ENCODE results near the gene HES5. TPM values are rescaled to one million over a fixed set of nuclear protein-coding genes. Genes with fewer than 3 reads are reported as not detected.

The HES5 gene
- total RNA-seq, 2 donors from 2014 or later: not detected

DNA sequence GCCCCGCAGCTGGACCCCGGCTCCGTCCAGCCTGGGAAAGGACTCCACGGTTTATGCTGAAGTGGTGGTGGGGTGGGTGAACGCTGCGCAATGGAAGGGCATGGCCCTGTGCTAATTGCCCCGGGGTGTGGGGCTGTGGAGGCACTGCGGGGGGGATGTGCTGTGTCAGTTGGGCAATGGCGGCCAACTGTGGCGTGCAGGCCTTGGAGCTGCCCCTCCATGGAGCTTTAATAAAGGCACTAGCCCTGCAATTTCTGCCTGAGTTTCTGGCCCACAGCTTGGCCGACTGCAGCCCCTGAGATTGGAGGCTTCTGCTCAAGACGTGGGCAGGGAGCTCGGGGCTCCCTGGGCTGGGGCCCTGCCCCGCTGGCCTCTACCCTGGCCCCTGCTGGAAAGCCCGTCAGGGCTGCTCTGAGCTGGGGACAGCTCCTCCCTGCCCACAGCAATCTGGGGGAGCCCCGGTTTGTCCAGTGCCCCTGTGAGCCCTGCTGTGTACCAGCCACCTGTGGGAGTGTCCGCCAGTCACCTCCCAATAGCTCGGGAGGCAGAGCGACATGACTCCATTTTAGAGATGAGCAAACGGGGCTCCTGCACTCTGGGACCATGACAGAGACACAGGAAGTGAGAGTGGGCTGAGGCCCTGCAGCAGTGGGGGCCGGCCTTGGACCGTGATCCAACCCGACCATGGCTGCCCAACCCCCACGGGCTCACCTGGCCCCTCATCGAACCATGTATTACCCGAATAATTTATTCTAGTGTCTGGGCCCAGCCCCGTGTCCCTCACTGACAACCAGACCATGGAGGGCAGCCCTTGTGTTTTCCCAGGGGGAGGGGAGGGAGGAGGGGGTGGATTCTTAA is 17.4 kb upstream of the HES5 start:
- Mint-ChIP-seq H3K27ac (peak overlapping the region; percentile 90), H3K4me1 (ENCODE audit: low read depth in 2 of 2) (peaks cover 0 to 15% of the 10 kb centered on the region in 2 donors), H3K9me3 (no peaks in the 10 kb centered on the region), H3K27me3 (no peaks in the 10 kb centered on the region), H3K4me3 (peak overlapping the region; percentile 88), H3K36me3 (no peaks in the 10 kb centered on the region)
- DNase-seq (ENCODE audit: low spot score): peak; percentile 75
- ATAC-seq: peak; percentile 3 to 48

DNA sequence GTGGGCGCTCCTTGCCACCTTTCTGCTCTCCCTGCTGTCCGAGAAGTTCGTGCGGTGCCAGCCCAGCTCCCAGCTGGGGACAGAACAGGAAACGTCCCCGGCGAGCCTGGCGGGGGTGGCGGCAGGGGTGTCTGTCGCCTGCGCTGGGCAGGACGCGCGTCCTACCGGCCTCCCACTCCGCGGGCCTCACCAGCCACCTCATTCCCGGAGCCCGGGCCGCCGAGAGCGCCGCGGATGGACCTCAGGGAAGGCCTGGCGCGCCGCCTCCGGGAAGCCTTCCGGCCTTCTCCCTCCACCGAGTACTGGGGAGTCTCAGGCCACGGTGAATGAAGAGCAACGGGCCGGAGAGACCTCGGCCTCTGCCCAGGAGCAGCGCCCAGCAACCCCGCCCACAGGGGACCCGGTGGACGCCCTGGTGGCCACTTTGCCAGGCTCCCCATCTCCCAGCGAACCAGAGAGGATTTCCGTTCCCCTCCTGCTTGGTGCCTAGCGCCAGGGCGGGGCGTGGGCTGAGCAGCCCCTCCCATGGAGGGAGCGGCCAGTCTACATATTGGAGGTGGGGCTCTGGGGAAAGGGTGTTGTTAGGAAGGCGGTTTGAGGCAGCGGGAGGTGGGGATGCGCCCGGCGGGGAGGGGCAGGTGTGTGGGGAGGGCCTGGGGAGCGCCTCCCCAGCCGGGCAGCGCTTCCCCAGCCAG is 16.6 kb upstream of the HES5 start:
- no peaks in the 10 kb centered on the region for H3K9me3 Mint-ChIP-seq
- no peaks in the 10 kb centered on the region for H3K27me3 Mint-ChIP-seq
- peak overlapping the region; percentile 88 for H3K4me3 Mint-ChIP-seq
- no peaks in the 10 kb centered on the region for H3K36me3 Mint-ChIP-seq
- peak overlapping the region; percentile 90 for H3K27ac Mint-ChIP-seq
- peak; percentile 88 for DNase-seq (ENCODE audit: low spot score)
- peak; percentile 66 to 75 for ATAC-seq
- peaks cover 0 to 15% of the 10 kb centered on the region in 2 donors for H3K4me1 Mint-ChIP-seq (ENCODE audit: low read depth in 2 of 2)

DNA sequence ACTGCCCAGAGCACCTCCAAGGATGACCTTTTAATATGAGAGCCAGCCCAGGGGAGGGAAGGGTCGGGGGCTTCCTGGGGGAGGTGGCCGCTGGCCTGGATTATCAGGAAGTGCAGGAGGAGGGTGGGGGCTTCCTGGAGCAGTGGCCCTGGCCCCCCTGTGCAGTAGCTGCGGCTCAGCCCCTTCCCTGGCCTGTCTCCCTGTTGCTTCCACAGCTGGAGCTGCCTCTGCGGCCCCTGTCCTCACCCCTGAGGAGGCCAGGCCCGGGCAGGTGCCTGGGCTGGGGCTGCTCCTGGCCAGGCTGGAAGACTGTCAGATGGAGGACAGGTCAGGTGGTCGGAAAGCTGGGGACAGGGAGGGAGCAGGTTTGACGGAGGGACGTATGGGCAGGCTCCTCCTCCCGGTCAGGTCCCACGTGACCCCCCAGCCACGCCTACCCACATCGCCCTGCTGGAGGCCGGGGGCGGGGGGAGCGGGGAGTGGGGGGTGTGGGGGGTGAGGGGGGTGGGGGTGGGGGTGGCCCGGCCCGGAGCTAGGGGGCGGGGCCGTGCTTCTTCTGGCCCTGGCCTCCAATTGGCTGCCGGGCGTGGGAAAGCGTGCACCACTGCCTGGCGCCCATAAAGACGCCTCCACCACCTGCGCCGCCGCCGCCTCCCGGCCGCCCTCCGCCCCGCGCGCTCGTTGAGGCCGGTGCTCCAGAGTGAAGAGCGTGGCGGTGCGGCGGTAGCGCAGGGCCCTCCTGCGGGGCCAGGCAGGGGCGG is 15.9 kb upstream of the HES5 start:
- DNase-seq (ENCODE audit: low spot score) (peak; percentile 90), ATAC-seq (peak; percentile 66 to 79)
- peaks cover 0 to 14% of the 10 kb centered on the region in 2 donors for H3K4me1 Mint-ChIP-seq (ENCODE audit: low read depth in 2 of 2)
- H3K4me3 Mint-ChIP-seq: peak overlapping the region; percentile 88
- H3K36me3 Mint-ChIP-seq: no peaks in the 10 kb centered on the region
- no peaks in the 10 kb centered on the region for H3K9me3 Mint-ChIP-seq
- no peak overlapping the region for H3K27ac Mint-ChIP-seq
- H3K27me3 Mint-ChIP-seq: no peaks in the 10 kb centered on the region

DNA sequence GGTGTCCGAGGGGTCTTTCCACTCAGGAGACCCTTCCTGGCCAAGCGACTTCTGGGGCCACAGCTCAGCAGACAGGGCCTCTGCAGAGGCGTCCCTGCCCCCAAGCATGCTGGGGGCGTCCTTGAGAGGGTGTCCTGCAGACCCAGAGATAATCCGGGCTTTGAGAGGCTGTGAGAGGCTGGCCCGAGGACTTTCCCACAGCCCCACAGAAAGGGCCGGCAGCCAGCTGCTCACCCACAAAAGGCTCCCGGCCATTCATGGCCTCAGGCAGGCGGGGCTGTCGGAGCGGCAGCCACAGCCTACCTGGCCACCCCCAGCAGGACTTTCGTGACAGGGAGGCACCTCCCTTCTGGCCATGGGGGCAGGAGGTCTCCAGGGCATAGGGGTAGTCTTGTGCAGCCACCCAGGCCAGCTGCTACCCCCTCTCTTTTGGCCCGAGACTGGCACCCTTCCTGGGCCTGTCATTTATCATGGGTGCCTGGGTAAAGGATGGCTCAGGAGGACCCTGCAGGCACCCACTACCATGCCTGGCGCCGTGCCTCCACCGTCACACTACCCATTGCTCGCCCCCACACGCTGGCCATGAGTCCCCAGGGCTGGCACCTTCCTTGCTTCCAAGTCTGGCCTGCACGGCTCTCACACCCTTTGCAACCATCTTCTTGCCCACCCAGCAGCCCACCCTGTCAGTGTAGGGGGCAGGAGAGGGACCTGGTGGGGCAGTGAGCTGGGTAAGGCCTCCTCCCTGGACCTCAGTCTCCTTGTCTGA is 15.0 kb upstream of the HES5 start:
- no peak overlapping the region for H3K4me3 Mint-ChIP-seq
- H3K27me3 Mint-ChIP-seq: no peaks in the 10 kb centered on the region
- H3K36me3 Mint-ChIP-seq: no peaks in the 10 kb centered on the region
- no peaks in the 10 kb centered on the region for H3K9me3 Mint-ChIP-seq
- peaks cover 0 to 12% of the 10 kb centered on the region in 2 donors for H3K4me1 Mint-ChIP-seq (ENCODE audit: low read depth in 2 of 2)
- H3K27ac Mint-ChIP-seq: no peak overlapping the region
- DNase-seq (ENCODE audit: low spot score) (no peak), ATAC-seq (no peak)

DNA sequence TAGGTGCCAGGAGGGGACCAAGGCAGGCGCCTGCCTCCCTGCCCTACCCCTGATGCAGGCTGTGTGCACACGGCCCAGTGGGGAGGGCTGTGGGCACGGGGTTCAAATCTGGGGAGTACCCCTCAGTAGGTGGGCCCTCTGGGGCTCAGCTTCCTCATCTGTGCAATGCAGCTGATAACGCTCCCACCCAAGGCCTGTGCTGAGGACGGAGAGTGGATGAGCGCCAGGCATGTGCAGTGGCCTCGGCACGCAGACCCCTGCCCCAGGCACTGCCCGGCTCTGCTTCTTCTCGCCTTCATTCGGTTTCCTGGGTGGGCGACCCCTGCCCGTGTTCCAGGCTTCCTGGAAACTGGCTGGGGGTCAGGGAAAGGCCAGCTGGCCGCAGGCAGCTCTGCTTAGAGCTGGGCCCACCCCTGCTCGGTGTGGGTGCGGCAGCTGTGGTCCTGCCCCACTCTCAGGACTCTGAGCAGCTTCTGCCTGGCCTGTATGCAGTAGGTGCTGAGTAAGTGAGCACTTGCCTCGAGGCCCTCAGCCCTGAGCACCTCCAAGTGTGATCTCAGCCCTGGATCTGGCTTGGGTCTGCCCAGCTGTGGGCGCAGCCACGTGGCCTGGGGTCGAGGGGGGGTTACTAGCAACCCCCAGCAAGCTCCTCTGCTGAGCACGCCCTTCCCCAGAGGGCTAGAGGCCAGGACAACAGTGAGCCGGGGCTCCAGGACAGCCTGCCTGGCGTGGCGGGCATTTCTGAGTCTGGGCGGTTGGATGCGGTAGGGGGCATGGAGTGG is 14.2 kb upstream of the HES5 start:
- Mint-ChIP-seq H3K4me1 (ENCODE audit: low read depth in 2 of 2) (peaks cover 0 to 10% of the 10 kb centered on the region in 2 donors), H3K36me3 (no peaks in the 10 kb centered on the region), H3K27ac (no peak overlapping the region), H3K4me3 (no peak overlapping the region), H3K27me3 (no peaks in the 10 kb centered on the region), H3K9me3 (no peaks in the 10 kb centered on the region)
- DNase-seq (ENCODE audit: low spot score): no peak
- ATAC-seq: no peak

DNA sequence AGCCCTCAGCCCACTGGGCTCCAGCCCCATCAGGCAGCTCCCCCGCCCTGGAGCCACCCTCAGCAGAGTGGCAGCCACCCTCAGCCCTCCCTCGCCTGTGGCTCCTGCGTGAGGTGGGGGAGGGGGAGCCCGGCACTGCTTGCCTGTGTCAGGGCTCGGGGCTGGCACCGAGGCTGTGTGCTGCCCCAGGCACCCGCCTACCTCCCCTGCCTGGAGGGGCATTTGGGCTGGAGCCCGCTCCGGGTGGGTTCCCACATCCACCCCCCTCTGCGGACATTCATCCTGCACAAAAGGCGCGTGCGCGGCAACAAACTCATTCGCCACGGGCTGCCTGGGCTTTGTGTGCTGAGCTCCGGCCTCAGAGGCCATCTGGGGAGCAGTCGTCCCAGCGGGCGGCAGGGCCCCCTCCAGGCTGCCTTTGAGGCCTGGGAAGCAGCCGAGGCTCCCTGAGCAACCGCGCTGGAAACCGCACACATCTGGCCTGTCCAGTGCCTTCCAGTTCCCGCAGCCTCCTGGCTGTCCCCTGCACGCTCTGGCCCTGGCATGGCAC is 13.6 kb upstream of the HES5 start:
- ATAC-seq: no peak
- no peak for DNase-seq (ENCODE audit: low spot score)
- Mint-ChIP-seq H3K27me3 (no peaks in the 10 kb centered on the region), H3K36me3 (no peaks in the 10 kb centered on the region), H3K4me1 (ENCODE audit: low read depth in 2 of 2) (peaks cover 0 to 6% of the 10 kb centered on the region in 2 donors), H3K4me3 (no peak overlapping the region), H3K27ac (no peak overlapping the region), H3K9me3 (no peaks in the 10 kb centered on the region)

DNA sequence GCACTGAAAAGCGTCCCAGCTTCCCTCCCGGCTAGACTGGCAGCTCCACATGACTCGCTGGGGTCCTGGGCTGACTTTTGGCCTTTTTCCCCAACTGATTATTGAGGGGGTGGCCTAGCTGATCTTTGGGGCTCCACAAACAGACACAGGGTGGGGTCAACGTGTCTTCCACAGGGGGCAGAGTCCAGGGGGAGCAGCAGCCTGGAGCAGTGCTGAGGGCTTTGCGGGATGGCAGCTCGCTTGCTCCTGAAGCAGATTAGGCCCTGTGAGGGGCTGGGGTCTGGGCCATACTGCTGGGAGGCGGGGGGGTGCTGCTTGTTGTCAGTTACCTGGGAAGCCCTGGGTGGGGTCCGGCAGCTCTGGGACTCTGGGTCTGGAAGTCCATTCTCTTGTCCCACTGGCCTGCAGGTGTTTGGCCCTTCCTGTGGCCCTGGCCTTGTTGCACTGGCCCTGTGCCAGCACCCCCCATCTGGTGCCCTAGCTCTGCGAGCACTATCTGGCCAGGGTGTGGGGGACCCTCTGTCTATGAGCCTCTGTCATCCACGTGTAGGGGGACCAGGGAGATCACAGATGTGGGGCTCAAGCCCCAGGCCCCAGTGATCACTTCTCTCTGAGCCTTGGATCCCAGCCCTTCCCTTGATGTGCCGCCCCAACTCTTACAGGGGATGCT is 12.3 kb upstream of the HES5 start:
- H3K36me3 Mint-ChIP-seq: no peaks in the 10 kb centered on the region
- DNase-seq (ENCODE audit: low spot score): no peak
- H3K27me3 Mint-ChIP-seq: no peaks in the 10 kb centered on the region
- no peak overlapping the region for H3K27ac Mint-ChIP-seq
- H3K4me3 Mint-ChIP-seq: no peak overlapping the region
- peaks cover 0 to 4% of the 10 kb centered on the region in 2 donors for H3K4me1 Mint-ChIP-seq (ENCODE audit: low read depth in 2 of 2)
- ATAC-seq: no peak
- H3K9me3 Mint-ChIP-seq: no peaks in the 10 kb centered on the region

DNA sequence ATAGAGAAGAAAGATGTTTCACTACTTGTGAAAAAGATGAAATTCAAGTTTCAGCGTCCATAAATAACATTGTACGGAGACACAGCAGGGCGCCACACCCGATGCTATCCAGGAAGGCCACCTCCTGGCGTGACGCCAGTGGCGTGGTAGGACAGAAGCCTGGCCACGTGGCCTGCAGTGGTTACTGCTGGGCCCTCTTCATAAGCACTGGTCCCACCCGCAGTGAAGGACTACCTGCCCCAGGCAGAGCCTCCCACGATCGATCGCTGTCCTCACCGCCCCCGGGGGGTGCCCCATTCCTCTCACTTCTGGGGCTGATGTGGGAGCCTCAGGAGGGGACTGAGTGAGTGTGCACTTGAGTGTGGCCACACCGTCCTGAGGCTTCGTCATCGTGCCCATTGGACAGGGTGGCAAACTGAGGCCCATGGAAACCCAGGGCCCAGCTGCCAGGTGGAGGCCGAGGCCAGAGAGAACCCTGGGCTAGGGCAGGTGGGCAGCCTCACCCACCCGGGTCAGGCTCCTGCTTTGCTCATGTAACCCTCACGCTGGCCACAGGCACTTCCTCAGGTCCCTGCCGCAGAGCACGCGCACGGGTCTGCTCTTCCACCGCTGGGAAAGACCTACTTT is 11.7 kb upstream of the HES5 start:
- Mint-ChIP-seq H3K4me3 (no peak overlapping the region), H3K27me3 (no peaks in the 10 kb centered on the region)

DNA sequence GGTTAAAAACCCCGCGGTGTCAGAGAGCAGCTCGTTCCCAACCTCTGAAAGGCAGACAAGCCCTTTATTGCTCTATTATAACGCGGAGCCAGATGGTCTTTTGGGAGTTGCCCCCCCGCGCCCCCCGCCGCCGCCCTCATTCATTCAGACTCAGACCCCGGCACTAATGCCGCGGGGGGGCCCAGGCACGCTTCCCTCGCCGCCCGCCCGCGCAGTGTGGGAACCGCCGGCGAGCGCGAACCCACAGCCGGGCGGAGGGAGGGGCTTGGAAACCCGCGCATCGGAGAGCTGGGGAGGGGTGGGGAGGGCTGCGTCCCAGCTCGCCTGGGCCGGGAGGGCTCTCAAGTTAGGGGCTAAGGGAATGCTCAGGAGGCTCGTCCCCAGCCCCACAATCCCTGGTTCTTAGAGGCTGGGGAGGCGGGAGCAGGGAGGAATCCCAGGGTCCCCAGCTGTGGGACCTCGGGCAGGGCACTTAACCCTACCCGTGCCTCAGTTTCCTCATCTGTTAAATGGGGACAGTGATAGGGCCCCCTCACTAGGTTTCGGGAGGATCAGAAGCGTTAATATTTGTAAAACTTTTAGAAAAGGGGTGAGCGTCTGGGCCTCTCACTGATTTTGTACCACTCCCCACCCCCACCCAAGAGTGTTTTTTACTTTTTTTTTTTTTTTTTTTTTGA is 10.9 kb upstream of the HES5 start:
- H3K4me3 Mint-ChIP-seq: no peak overlapping the region
- DNase-seq (ENCODE audit: low spot score) (no peak), ATAC-seq (no peak)
- H3K4me1 Mint-ChIP-seq (ENCODE audit: low read depth in 2 of 2): no peaks in the 10 kb centered on the region
- no peak overlapping the region for H3K27ac Mint-ChIP-seq
- H3K36me3 Mint-ChIP-seq: no peaks in the 10 kb centered on the region
- H3K9me3 Mint-ChIP-seq: no peaks in the 10 kb centered on the region
- peaks cover 0 to 3% of the 10 kb centered on the region in 2 donors for H3K27me3 Mint-ChIP-seq

More for the DNA sequence above, 11.7 kb upstream of the HES5 start:
- Mint-ChIP-seq H3K27ac (no peak overlapping the region), H3K9me3 (no peaks in the 10 kb centered on the region), H3K4me1 (ENCODE audit: low read depth in 2 of 2) (peaks cover 0 to 1% of the 10 kb centered on the region in 2 donors), H3K36me3 (no peaks in the 10 kb centered on the region)
- ATAC-seq (no peak), DNase-seq (ENCODE audit: low spot score) (no peak)

DNA sequence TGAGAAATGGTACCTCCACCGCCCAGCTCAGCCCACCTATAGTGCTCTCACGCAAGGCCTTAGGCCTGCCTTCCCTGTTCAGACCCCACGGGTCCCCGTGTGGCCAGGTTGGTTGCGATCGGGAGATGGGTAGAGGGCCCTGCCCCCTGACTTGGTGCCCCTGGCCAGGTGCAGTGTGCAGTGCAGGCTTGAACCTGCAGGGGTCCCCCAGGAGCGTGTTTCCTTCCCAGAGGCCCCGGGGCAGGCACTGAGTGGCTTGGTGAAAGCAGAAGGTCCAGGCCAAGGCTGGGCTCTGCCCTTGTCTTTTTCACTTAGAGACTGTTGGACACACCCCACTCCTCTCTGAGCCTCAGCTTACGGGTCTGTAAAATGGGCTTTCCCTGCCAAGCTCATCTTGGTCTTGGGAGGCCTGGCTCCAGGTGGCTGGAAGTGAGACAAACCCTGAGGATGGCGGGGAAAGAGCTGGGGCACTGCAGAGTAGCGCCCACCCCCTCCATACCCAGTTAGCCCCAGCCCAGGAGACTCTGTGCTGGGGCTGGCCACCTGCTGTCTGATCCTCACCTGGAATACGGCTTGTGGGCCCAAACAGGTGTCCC is 9.3 kb upstream of the HES5 start:
- Mint-ChIP-seq H3K27ac (no peak overlapping the region), H3K4me1 (ENCODE audit: low read depth in 2 of 2) (no peaks in the 10 kb centered on the region), H3K4me3 (no peak overlapping the region), H3K36me3 (no peaks in the 10 kb centered on the region), H3K27me3 (peaks cover 0 to 7% of the 10 kb centered on the region in 2 donors), H3K9me3 (no peaks in the 10 kb centered on the region)
- no peak for DNase-seq (ENCODE audit: low spot score)
- ATAC-seq: peak in 1 of 2 donors; percentile 42

DNA sequence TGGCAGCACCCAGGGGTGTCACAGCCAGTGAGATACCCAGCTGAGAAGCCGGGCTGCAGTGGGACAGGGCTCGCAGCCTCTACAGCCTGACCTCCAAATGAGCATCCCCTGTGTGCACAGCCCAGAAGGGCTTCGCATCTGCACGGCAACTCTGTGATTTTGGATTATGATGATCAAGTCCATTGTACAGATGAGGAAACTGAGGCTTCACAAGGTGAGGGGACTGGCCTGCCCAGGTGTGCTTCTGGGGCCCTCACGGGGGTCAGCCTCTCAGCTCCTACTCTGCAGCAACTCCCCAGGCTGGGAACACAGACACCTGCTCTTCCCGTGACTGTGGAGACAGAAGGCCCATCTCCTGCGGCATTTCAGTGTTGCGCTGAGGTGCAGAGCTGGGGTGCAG is 8.8 kb upstream of the HES5 start:
- Mint-ChIP-seq H3K27me3 (peaks cover 0 to 7% of the 10 kb centered on the region in 2 donors), H3K36me3 (no peaks in the 10 kb centered on the region), H3K27ac (no peak overlapping the region), H3K4me3 (no peak overlapping the region), H3K9me3 (no peaks in the 10 kb centered on the region), H3K4me1 (ENCODE audit: low read depth in 2 of 2) (no peaks in the 10 kb centered on the region)
- ATAC-seq (no peak), DNase-seq (ENCODE audit: low spot score) (no peak)

Data from natural killer cell treated with Interleukin-12 subunit alpha and Interleukin-12 subunit beta and Interleukin-15 and Interleukin-18, amount 100 ng/mL, for 72 hours (primary cell).